SK-N-MC (cell line): ENCODE results near the gene CYB561.

Experiments used
- EZH2 ChIP-seq: fragments of 200-600 bp; sonication (generic); IDR thresholded peaks from one replicate; pipeline ENCODE4 v1.6.1; 2017; ENCODE audit warnings: antibody characterized with exemption
- POLR2AphosphoS5 ChIP-seq: IDR thresholded peaks from 2 replicates; pipeline ENCODE4 v1.6.1; 2012; ENCODE audit warnings: mild to moderate bottlenecking, low read depth, low read length, borderline replicate concordance

GRCh38 chr17:63405020-63405419, 41.1 kb downstream of the CYB561 start:
- no peak for TF ChIP-seq EZH2
- TF ChIP-seq POLR2AphosphoS5, result no peak
